PFSK-1 (cell line): Measurements from ENCODE around the gene EFHD2.

Experiments
- POLR2AphosphoS5 ChIP-seq: IDR thresholded peaks from 2 replicates; pipeline ENCODE4 v1.6.1; 2012; ENCODE audit warnings: low read depth, mild to moderate bottlenecking, control low read depth, low read length, moderate library complexity
- REST ChIP-seq, 2 experiments: IDR thresholded peaks; 2 replicates each; pipeline versions ENCODE4 v1.6.1 to v1.8.0; 2011 to 2012; ENCODE audit warnings: low read depth in 2 of 2, low read length in 2 of 2, control low read depth in 1 of 2, inconsistent platforms in 1 of 2, mild to moderate bottlenecking in 1 of 2, moderate library complexity in 1 of 2; ENCODE audit not compliant: insufficient read depth in 1 of 2
- TAF1 ChIP-seq: IDR thresholded peaks from 2 replicates; pipeline ENCODE4 v1.6.1; 2012; ENCODE audit warnings: low read length, control low read depth, borderline replicate concordance; ENCODE audit not compliant: insufficient read depth

GRCh38 chr1:15476927-15477326 lies 67.2 kb downstream of the EFHD2 start:
- TF ChIP-seq REST (IDR thresholded peaks at IDR 0.05; ENCODE audit: insufficient read depth in 1 of 2, low read depth in 2 of 2, low read length in 2 of 2) = no peak
- no peak for TF ChIP-seq TAF1
- TF ChIP-seq POLR2AphosphoS5 = no peak
